Measurements from ENCODE around the gene NIF3L1.

The NIF3L1 gene

DNA sequence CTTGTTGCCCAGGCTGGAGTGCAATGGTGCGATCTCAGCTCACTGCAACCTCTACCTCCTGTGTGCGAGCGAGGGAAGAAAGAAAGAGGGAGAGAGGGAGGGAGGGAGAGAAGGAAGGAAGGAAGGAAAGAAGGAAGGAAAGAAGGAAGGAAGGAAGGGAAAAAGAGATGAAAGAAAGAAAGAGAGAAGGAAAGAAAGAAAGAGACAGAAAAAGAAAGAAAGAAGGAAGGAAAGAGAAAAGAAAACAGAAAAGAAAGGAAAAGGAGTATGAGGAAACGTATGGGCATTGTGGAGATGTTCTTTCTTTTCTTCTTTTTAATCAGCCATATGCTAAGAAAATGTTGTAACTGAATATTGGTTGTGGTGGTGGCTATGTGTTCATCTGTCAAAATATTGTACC is 41.2 kb upstream of the NIF3L1 start:
- TF ChIP-seq, protein P1, sequence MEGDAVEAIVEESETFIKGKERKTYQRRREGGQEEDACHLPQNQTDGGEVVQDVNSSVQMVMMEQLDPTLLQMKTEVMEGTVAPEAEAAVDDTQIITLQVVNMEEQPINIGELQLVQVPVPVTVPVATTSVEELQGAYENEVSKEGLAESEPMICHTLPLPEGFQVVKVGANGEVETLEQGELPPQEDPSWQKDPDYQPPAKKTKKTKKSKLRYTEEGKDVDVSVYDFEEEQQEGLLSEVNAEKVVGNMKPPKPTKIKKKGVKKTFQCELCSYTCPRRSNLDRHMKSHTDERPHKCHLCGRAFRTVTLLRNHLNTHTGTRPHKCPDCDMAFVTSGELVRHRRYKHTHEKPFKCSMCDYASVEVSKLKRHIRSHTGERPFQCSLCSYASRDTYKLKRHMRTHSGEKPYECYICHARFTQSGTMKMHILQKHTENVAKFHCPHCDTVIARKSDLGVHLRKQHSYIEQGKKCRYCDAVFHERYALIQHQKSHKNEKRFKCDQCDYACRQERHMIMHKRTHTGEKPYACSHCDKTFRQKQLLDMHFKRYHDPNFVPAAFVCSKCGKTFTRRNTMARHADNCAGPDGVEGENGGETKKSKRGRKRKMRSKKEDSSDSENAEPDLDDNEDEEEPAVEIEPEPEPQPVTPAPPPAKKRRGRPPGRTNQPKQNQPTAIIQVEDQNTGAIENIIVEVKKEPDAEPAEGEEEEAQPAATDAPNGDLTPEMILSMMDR (IDR thresholded peaks at IDR 0.05; ENCODE audit: low read depth, low read length, missing control alignments) = no peak
- no peak for DNase-seq (ENCODE audit: extremely low read depth, low read depth)
- no peak overlapping the region for H3K4me3 ChIP-seq (replicated peaks; ENCODE audit: low read depth, low read length)

DNA sequence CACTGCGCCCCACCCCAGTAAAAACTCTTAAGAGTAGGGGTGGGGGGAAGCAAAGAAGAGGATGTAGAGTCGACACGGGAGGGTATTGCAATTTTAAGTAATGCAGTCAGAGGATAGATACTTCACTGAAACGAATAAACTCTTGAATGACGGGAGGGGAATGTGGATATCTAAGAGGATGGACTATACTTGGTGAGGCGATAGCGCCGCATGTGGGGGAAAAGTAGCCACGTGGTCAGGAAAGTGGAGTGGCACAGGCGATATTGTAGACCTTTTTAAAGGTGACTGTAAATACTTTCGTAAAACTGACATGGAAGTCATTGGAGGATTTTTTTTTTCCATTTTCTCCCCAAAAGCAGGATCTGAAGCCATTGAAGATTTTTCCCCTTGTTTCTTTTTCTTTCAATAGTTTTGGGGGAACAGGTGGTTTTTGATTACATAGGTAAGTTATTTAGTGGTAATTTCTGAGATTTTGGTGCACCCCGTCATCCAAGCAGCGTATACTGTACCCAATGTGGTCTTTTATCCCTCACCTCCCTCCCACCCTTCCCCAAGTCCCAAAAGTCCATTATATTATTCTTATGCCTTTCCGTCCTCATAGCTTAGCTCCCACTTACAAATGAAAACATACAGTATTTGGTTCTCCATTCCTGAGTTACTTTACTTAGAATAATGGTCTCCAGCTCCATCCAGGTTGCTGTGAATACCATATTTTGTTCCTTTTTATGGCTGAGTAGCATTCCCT is 38.5 kb upstream of the NIF3L1 start:
- no peak overlapping the region for H3K4me3 ChIP-seq (replicated peaks; ENCODE audit: low read depth, low read length)
- TF ChIP-seq, protein P1 (IDR thresholded peaks at IDR 0.05; ENCODE audit: low read depth, low read length, missing control alignments) = no peak
- no peak for DNase-seq (ENCODE audit: extremely low read depth, low read depth)

GRCh38 chr2:200851398-200852248 is 37.5 kb upstream of the NIF3L1 start:
- no peak for DNase-seq (ENCODE audit: extremely low read depth, low read depth)
- TF ChIP-seq, protein P1 (IDR thresholded peaks at IDR 0.05; ENCODE audit: low read depth, low read length, missing control alignments) = no peak
- no peak overlapping the region for H3K4me3 ChIP-seq (replicated peaks; ENCODE audit: low read depth, low read length)

DNA sequence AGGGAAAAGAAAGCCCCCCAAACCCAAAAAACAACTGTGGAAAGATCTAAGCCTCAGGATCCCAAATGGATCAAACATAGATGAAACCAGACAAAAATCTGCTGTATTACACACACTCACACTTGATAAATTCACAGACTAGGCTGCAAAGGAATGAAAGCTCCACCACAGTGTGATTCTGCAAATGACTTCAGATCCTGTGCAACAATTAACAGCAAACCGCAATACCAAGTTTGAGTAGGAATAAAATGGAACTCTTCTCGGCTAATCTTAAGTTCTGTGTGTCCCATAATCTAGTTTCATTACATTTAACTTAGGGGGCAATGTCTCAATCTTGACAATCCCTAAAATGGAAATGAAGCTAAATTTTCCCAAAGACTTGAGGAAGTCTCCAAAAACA is 36.6 kb upstream of the NIF3L1 start:
- TF ChIP-seq, protein P1 (IDR thresholded peaks at IDR 0.05; ENCODE audit: low read depth, low read length, missing control alignments) = no peak
- no peak for DNase-seq (ENCODE audit: extremely low read depth, low read depth)
- no peak overlapping the region for H3K4me3 ChIP-seq (replicated peaks; ENCODE audit: low read depth, low read length)

DNA sequence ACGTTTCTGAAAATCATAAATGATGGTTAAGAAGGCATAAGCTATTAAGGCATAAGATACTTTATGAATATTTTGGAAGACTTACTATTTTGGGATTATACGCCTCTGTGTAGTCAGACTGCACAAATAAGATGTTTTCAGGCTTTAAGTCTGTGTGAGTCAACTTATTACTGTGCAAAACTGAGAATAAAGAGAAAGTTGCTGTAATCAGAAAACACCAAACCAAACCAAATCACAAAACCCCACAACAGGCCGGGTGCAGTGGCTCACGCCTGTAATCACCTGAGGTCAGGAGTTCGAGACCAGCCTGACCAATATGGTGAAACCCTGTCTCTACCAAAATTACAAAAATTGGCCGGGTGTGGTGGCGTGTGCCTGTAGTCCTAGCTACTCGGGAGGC is 32.4 kb upstream of the NIF3L1 start:
- TF ChIP-seq, protein P1 (IDR thresholded peaks at IDR 0.05; ENCODE audit: low read depth, low read length, missing control alignments) = no peak
- H3K4me3 ChIP-seq (replicated peaks; ENCODE audit: low read depth, low read length) = no peak overlapping the region
- DNase-seq (ENCODE audit: extremely low read depth, low read depth) = no peak

- no peak for DNase-seq (ENCODE audit: extremely low read depth, low read depth)
- H3K4me3 ChIP-seq (replicated peaks; ENCODE audit: low read depth, low read length) = no peak overlapping the region
- TF ChIP-seq, protein P1 (IDR thresholded peaks at IDR 0.05; ENCODE audit: low read depth, low read length, missing control alignments) = no peak
Measured at GRCh38 chr2:200860092-200860795, 28.9 kb upstream of the NIF3L1 start.

All from HFF-Myc (cell line).